Mononuclear cell (primary cell): ENCODE results near the gene PRR7. TPM values are rescaled to one million over a fixed set of nuclear protein-coding genes. Genes with fewer than 3 reads are reported as not detected.

Experiments used
- H3K27me3 ChIP-seq: 2 replicates; pipeline ENCODE4 v1.6.0; 2011; ENCODE audit warnings: low read length, control low read depth; ENCODE audit not compliant: insufficient read depth
- H3K4me1 ChIP-seq: 2 replicates; pipeline ENCODE4 v1.5.1; 2011; ENCODE audit warnings: mild to moderate bottlenecking, low read length, control low read depth; ENCODE audit not compliant: insufficient read depth
- H3K4me3 ChIP-seq: 2 replicates; pipeline ENCODE4 v1.5.1; 2011; ENCODE audit warnings: mild to moderate bottlenecking, low read length, moderate library complexity
- H3K9me3 ChIP-seq: 2 replicates; pipeline ENCODE4 v1.5.1; 2011; ENCODE audit warnings: low read depth, mild to moderate bottlenecking, control low read depth, low read length
- total RNA-seq: library from RNA; depleted of rRNA; stranded (reverse); fragments of >200 nt; gene quantifications from one replicate; pipeline ENCODE4 v1.2.3, GENCODE V29; 2012

The PRR7 gene
- total RNA-seq, 1 donor = 25.8 TPM

DNA sequence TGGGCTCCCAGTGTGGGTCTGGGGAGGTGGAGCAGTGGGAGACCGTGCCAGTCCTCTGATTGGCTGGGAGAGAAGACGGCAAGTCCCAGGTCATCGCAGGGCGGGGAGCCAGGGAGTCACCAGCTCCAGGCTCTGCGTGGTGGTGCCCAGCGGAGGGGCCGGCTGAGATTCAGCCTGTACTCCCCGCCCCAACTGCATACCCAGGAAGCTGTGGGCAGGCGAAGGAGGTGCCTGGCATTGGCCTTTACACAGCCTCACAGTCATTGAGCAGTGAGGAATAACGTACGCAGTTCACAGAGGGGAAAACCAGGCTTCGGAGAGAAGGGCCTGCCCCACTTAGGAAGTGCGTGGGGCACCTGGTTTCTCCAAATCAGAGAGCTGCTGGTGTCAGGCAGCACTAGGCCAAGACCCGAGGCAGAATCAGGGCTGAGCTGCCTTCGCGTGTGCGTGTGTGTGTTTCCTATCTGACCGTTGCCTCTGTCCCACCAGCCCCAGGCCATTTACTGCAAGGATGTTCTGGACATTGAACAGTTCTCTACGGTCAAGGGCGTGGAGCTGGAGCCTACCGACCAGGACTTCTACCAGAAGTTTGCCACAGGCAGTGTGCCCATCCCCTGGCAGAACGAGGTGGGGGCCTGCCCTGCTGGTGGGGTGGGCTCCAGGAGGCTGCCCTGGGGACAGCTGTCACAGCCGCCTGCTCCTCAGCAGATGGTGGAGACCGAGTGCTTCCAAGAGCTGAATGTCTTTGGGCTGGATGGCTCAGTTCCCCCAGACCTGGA lies 6.2 kb upstream of the PRR7 start:
- Histone ChIP-seq H3K9me3 (no peaks in the 10 kb centered on the region), H3K4me1 (peaks cover 53% of the 10 kb centered on the region), H3K4me3 (no peak overlapping the region), H3K27me3 (no peaks in the 10 kb centered on the region)

DNA sequence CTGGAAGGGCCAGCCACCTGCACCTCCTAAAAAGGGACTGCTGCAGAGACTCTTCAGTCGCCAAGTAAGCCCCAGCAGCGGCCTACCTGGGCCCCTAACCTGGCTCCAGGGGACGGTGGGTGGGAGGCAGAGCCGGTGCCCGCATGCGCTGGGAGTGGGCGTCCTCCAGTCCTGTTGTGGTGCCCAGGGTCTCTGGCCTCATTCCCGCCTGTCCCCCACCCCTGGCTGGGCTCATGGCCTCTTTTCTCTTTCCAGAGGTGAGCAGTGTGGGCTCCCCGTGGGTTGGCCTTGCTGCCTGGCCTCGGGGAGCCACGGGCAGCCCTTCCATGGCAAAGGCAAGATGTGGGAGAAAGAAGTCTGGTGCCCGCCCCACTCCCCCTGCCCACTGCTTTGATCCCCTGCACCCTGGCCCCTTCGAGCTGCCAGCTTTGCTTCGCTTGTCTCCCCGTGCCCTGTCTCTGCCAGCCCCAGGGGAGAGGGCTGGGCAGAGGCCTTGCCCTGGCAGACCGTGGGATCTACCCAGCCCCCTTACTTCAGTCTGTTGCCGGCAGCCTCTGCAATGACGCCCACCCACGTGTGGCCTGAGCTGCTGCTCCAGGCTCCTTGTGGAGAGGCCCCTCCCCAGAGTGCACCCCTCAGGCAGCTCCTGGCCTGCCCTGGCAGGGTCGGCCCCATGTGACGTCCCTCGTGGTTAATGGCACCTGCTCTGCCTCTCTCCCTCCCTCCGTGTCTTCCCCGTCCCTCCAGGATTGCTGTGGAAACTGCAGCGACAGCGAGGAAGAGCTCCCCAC lies 5.4 kb upstream of the PRR7 start:
- peaks cover 59% of the 10 kb centered on the region for H3K4me1 ChIP-seq

DNA sequence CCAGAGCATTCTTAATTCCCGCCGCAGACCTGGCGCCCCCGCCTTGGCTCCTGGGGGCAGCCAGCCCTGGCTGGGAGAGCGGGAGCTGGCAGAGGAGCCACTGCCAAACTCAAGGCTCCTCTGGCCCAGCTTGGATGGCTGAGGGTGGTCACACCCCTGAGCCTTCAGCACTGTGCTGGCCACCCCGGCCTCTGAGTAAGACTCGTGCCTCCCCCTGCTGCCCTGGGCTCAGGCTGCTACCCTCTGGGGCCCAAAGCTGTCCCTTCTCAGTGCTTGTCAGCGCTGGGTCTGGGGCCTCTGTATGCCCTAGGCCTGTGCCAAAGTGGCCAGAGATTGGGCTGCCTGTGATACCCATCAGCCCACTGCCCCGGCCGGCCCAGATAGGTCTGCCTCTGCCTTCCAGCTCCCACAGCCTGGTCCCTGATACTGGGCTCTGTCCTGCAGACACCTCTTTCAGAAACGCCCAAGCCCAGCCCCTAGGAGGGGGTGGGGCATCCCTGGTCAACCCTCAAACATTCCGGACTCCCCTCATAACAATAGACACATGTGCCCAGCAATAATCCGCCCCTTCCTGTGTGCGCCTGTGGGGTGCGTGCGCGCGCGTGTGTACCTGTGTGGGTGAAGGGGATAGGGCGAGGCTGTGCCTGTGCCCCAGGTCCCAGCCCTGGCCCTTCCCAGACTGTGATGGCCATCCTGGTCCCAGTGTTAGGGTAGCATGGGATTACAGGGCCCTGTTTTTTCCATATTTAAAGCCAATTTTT lies 4.4 kb upstream of the PRR7 start:
- H3K4me1 ChIP-seq = peaks cover 57% of the 10 kb centered on the region
- no peaks in the 10 kb centered on the region for H3K27me3 ChIP-seq
- H3K9me3 ChIP-seq = no peaks in the 10 kb centered on the region
- no peak overlapping the region for H3K4me3 ChIP-seq

More for the DNA sequence above, 5.4 kb upstream of the PRR7 start:
- no peaks in the 10 kb centered on the region for H3K27me3 ChIP-seq
- H3K4me3 ChIP-seq = no peak overlapping the region
- H3K9me3 ChIP-seq = no peaks in the 10 kb centered on the region

DNA sequence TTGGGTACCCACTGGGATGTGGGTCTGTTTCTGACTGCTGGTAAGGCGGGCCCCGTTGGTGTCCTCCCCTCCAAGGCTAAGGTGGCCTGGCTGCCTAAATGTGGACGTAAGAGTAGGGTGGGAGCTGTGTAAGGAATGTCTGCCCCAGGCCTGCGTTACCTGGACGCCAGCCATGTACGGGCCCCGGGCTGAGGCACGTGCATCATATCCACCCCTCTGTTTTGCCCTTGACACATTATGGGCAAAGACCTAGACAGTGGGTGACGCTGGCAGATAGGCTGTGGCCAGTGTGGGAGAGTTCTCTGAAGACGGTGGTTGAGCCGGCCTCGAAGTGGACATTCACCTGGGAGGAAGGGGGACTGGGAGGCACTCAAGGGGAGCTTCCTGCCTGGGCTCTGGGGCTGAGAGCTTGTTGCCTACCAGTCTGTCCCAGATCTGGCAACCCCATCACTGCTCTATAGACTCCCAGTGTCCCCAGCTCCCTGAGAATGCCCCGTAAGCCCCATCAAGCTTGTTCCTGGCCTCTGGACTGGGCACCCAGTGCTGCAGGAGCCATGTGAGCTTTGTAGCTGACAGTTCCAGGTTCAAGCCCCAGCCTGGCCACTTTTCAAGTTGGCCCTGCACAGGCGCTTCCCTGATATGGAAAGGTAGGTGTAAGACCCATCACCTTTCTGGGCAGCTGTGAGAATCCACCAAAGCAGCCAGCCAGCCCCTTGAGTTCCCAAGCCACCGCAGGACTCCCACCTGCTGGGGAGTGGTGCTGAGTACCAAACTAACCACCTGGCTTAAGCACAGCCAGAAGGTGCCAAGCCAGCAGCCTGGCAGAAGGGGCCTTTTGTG lies 3.2 kb upstream of the PRR7 start:
- Histone ChIP-seq H3K4me3 (no peak overlapping the region), H3K9me3 (no peaks in the 10 kb centered on the region), H3K4me1 (peaks cover 62% of the 10 kb centered on the region), H3K27me3 (peaks cover 3% of the 10 kb centered on the region)

DNA sequence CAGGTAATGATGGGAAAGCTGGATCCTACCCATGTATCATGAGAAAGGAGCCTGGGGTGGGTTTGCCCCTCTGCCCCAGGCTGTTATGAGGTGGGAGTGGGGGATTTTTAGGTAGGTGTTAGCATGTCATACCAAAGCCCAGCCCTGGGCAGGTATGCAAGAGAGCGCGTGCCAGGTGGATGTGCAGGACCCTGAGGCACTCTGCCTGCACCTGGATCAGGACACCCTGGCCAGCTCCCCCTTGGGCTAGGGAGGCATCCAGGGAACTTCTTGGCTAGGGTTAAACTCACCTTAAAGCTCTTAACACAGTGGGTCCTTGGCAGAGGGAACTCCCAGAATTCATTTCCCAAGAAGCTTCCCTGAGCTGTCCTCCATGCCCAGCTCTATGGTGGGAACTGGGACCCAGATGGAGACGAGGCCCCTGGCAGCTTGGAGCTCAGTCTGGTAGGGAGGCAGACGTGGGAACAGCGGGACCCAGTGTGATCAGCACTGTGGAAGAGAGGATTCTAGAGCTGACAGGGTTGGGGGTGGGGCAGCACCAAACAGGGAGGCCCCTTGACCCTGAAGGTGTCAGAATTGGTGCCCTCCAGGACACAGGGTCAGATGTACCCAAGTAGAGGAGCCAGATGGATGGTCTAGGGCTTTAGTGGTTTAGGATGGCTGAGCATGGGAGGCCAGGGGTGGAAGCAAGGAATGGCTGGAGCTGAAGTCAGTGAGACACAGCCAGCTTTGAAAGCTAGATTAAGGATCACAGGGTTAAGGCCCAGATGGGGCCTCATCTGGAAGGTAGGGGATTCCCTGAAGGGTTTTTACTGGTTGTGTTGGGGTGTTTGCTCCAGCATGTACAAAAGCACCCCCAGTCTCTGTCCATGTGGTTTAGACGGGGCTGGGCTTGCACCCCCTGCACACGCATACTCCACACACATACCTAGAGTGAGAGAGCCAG lies 2.2 kb upstream of the PRR7 start:
- H3K4me1 ChIP-seq = peaks cover 58% of the 10 kb centered on the region
- no peaks in the 10 kb centered on the region for H3K9me3 ChIP-seq
- H3K27me3 ChIP-seq = peaks cover 4% of the 10 kb centered on the region
- H3K4me3 ChIP-seq = no peak overlapping the region

DNA sequence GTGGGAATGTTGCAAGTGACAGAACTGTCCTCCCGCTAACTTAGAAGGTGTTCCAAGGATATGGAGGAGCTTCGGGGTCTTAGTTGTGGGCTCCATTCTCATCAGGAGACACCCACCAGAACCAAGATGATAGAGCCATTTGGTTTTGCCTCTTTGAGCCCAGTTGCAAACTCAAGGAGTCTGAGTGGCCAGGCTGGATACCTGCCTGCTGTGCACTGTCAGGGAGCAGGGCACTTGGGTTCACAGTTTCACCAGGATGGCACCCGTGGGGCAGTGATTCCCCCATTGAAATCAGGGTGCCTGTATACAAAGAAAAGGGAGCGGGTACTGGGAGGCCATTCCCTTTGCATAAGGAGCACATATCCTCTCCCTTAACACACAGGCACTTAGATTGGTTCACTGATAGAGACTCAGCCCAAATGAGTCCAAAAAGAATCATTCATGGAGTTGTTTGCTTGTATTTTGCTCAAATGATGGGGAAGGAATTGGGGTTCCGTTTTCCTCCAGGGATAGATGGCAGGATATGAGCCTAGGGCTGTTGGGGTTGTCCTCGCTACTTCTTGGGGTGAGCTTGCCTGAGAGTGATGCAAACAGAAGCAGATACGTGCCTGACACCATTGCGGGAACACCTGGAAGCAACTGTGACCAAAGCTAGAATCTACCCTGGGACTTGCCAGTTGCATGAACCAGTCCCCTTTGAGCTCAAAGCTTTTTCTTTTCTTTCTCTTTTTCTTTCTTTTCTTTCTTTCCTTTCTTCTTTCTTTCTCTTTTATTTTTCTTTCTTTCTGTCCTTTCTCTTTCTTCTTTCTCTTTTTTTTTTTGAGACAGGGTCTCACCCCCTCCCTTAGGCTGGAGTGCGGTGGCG lies 1.3 kb upstream of the PRR7 start:
- Histone ChIP-seq H3K9me3 (no peaks in the 10 kb centered on the region), H3K4me3 (no peak overlapping the region), H3K4me1 (peaks cover 54% of the 10 kb centered on the region), H3K27me3 (peaks cover 4% of the 10 kb centered on the region)

DNA sequence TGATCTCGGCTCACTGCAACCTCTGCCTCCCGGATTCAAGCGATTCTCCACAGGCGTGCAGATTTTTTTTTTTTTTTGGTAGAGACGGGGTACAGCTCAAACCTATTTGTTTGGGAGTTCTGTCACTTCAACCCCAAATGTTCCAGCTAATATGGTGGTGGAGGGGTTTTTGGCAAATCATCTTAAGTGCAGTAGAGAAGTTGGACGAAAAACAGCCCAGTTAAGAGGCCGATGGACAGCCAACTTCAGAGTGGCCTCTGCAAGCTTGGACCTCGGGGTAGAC lies 756 bp upstream of the PRR7 start:
- Histone ChIP-seq H3K27me3 (peaks cover 4% of the 10 kb centered on the region), H3K4me1 (peaks cover 48% of the 10 kb centered on the region), H3K9me3 (no peaks in the 10 kb centered on the region), H3K4me3 (no peak overlapping the region)

DNA sequence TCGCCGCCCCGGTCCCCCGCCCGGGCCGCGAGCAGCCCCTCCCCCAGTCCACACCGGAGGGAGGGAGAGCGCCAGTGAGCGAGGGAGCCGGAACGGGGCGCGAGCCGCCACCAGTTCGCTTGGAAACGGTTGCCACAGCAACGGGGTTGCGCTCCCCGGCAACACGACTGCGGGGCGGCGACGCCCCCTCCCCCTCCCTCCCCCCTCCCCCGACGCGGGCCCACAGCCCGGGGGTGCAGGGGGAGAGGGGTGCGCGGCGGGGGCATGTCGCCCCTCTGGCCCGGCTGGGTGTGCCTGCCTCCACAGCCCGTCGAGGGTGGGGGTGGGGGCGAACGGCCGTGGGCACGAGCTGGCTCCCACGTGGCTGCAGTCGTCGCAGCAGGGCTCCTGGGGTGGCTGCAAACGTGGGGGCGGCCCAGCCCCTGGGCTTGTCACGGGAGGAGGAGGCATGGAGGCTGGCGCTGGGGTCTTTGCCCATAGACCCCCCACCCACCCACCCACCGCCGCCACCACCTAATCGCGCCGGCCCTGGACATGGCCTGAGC lies 524 bp downstream of the PRR7 start:
- Histone ChIP-seq H3K9me3 (no peaks in the 10 kb centered on the region), H3K4me1 (peaks cover 43% of the 10 kb centered on the region)

DNA sequence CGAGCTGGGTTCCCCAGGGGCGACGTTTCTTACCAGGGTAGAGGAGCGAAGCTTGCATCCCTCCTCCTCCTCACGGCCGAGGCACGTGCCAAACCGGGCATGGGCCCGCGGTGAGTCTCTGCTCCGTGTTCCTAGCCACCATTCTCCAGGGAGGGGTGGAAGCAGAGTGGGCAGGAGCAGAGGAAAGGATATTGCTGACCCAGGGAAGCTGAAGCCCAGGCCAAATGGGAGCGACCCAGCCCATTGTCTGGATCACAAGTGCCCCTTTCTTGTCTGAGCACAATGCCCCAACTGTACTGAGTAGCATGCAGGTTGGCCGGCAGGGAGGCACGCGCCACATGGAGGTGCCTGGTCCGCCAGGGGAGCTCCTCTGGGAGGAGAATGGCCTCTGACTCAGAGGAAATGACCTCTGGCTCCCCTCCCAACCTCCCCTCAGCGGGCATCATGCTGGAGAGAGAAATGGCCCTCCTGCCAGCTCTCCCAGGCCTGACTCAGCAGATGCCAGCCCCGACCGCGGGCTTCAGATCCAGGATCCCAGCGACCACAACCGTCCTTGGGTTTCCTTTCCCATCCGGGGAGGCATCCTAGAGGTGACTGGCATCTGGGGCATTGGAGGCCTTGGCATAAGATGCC lies 1.1 kb downstream of the PRR7 start:
- no peak overlapping the region for H3K4me3 ChIP-seq

More for the DNA sequence above, 524 bp downstream of the PRR7 start:
- Histone ChIP-seq H3K4me3 (peak overlapping the region; percentile 40), H3K27me3 (peaks cover 4% of the 10 kb centered on the region)

DNA sequence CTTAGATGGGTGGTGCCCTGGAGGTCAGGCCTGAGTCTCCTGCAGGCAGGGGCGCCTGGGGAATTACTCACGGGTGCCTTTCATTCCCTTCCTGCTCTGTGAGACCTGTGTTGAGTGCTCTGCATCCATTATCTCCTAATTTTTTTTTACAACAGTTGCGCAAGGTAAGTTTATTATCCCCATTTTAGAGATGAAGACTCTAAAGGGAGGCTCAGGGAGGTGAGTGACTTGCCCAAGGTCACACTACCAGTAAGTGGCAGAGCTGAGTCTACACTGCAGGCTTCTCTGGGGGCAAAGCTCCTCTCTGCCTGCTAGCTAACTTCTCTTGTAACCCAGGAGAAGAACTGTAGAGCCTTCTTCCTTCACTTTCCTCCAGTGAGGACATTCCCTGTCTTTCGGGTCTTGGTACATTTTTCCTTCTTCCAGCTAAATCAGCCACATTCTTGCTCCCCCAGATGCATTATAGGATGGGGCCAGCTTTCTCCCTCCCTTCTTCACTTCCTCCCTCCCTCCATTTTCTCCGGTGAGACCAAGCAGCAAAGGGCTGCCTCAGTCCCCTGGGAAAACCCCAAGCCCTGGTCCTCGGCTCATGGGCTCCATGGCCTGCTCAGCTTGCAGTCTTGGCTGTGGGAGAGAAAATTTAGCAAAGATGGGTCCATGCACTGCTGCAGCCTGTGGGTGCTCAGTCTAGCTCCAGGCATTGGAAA lies 1.8 kb downstream of the PRR7 start:
- peaks cover 45% of the 10 kb centered on the region for H3K4me1 ChIP-seq
- H3K4me3 ChIP-seq = no peak overlapping the region
- H3K9me3 ChIP-seq = no peaks in the 10 kb centered on the region
- H3K27me3 ChIP-seq = peaks cover 4% of the 10 kb centered on the region

More for the DNA sequence above, 1.1 kb downstream of the PRR7 start:
- H3K9me3 ChIP-seq = no peaks in the 10 kb centered on the region
- H3K4me1 ChIP-seq = peaks cover 43% of the 10 kb centered on the region
- peaks cover 4% of the 10 kb centered on the region for H3K27me3 ChIP-seq

DNA sequence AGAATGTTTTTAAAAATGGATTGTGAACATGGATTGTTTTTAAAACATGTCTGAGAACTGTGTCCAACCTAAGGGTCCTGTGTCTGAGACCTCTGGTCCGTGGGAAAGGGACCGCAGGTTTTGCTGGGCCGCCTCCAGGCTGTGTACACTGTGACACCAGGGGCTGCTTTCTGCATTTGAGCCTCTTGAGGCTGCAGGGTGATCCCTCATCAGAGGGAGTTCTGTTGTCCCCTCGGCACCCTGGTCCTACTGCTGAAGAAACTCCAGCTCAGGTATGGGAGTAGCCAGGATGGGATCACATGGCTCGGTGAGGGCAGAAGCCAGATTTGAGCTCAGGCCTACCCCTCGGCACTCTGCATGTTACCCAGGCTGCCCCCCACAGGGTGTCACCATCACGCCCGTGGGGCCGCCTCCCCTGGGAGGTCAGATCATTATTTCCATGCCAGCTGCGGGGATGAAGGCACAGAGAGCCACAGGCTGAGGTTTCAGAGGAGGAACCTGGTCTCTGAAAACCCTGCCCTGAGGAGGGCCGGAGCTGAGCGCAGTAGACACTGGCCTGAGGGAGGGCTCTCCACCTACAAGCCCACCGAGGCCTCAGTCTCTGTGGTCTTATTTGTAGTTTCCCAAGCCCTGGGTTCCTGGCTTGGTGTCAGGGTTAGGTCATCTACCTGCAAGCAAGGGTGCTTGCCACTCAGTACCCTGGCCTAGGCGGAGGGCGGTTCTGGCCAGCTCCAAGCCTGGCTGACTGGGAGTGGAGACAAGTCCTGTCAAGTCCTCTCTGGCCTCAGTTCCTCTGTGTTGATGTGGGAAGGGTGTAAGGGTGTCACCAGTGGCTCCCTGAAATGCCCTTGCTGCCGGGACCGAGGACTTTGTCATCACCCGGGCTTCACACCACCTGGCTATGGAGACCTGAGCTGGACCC lies 2.8 kb downstream of the PRR7 start:
- no peaks in the 10 kb centered on the region for H3K9me3 ChIP-seq
- no peak overlapping the region for H3K4me3 ChIP-seq
- peaks cover 51% of the 10 kb centered on the region for H3K4me1 ChIP-seq
- peaks cover 4% of the 10 kb centered on the region for H3K27me3 ChIP-seq
